NCI-H2107 treated with DMSO at 0.1 percent for 48 hours (cell line): ENCODE results near the gene HS3ST5.
"Not testable (repeated sequence)": the region's sequence is repeated elsewhere in the genome, so short reads cannot be mapped to it uniquely, and the experiment has no call there.

Experiments
- DNase-seq: peaks from one replicate; lab custom pipeline; 2025; ENCODE audit not compliant: unreplicated experiment; lab: John Stamatoyannopoulos, UW

Gene HS3ST5

DNA sequence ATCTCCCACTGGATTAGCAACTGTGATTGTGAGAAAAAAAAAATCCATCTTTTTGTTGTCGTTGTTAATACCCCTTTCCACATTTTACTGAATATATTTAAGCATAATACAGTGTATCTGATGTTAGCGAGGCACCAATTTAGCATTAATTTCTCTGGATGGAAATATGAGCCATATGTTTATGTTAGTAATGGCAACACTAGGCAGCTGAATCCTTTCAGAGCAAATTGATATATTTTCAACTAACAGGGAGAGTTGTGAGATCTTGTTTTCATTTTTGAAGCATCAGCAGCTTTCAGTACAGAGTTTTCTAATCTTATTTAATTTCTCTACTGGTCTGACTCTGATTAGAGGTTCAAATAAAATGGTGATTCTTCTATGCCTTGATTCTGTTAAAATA is 287.1 kb downstream of the HS3ST5 start:
- DNase-seq = no peak

GRCh38 chr6:114055349-114055748 is 287.5 kb downstream of the HS3ST5 start:
- DNase-seq = no peak

GRCh38 chr6:114053791-114054190 is 289.0 kb downstream of the HS3ST5 start:
- DNase-seq = no peak

DNA sequence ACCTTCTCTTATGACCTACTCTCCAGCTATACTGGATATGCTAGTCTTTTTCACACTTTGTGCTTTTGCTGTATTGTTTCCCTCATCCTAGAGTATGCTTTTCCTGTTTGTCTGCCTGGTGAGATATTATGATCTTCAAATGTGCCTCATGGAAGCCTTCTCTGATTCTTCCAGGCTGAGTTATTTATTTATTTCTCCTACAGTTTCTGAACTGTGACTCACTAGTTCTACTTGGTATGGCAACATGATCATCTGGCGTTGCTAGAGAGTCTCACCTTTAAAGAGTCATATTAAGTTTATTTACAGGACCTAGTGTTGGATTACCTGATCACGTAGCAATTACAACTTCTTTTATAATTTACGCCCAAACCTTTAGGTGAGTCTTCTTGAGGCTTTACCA is 290.7 kb downstream of the HS3ST5 start:
- no peak for DNase-seq

DNA sequence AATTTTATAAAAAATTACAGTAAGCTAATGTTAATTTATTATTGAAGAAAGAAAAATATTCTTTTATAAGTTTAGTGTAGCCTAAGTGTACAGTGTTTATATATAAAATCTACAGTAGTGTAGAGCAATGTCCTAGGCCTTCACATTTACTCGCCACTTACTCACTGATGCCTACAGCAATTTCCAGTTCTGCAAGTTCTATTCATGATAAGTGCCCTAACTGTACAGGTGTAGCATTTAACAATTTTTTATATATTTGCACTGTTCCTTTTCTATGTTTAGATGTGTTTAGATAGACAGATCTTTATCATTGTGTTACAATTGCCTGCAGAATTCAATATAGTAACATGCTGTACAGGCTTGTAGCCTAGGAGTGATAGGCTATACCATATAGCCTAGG is 291.8 kb downstream of the HS3ST5 start:
- DNase-seq = no peak

- DNase-seq = no peak
Measured at GRCh38 chr6:114049367-114049966, 293.4 kb downstream of the HS3ST5 start.

GRCh38 chr6:114044566-114044965 is 298.3 kb downstream of the HS3ST5 start:
- DNase-seq = not testable (repeated sequence)

DNA sequence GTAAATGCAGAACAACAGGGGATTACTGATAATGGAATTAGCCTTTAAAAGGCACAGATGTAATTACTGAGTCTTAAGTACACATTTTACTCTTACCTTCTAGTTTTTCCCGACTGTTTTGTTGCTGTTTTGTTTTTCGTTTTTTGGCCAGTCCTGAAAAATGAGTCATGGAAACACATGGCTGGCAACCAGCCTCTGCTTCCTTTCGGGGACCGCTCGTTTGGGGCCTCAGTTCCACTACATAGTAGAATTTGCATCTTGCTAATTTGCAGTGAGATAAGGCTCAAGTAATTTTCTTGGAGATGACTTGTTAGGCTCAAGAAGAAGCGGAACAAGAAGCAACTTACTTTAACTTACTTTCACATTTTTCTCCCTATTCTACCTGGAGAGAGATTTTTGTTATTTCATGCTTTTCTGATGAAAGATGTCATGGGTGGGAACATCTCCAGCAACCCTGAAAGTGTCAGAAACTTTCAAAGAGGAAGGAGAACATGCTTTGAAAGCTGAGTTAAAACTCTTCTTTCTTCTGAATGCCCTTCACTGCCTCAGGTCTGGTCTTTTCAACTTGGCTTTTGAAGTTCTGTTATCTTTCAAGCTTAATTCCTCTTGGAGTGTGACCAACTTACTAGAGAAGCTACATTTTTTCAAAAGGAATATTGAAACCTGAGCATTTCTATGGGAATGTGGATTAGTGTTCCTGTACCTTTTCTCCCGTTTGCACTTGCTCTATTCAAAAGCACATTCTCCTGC is 300.4 kb downstream of the HS3ST5 start:
- DNase-seq = no peak

- no peak for DNase-seq
Measured at GRCh38 chr6:114040871-114041270, 302.0 kb downstream of the HS3ST5 start.

DNA sequence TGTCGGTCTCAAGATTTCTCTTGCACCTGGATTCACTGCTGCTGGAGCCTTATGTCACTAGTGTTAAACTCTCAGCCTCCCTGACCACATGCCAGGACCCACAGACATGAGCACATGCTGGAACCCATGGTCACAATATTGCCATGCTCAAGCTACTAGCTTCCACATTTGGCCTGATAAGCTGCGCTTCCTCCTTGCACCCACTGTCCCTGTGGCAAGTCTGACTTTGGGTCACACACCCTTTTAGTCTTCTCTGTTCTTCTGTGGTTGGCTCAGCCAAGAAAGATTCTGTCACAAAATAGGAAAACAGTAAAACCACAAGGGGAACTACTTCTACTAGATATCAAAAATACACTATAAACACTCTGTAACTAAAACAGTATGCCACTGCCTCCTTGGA is 303.0 kb downstream of the HS3ST5 start:
- DNase-seq = no peak

GRCh38 chr6:114033606-114034005 is 309.2 kb downstream of the HS3ST5 start:
- DNase-seq = no peak

DNA sequence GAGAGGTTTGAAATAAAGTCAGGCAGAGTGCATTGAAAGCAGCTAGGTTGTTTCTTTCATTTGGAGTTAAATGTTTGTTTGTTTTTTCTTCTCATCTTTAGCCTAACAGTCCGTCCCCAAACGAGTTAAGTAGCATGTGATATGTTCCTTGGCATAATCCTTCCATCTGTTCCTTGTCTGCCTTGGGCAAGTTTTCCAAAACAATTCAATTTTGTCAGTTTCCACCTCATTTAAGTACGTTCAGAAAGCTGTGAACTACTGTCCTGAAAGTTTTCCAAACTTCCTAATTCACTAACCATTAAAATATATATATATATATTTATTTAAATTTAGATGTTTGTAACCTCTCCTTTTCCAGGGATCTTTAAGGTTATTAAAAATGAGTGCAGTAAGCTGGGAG is 310.1 kb downstream of the HS3ST5 start:
- DNase-seq = no peak

- no peak for DNase-seq
Measured at GRCh38 chr6:114030767-114031166, 312.1 kb downstream of the HS3ST5 start.

DNA sequence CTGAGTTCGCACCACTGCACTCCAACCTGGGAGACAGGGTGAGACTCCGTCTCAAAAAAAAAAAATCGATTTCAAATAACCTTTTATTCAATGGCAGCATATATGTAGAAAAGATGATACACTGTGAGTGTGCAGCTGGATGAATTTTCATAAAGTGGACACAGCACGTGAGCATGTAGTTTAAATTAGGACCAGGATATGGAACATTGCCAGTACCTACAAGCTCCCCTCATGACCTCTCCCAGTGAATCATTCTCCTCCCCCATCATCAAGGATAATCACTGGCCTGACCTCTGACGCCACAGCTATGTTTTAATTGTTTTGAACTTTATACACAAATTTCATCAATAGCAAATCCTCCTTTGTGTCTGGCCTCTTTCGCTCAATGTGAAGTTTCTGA is 318.1 kb downstream of the HS3ST5 start:
- no peak for DNase-seq

DNA sequence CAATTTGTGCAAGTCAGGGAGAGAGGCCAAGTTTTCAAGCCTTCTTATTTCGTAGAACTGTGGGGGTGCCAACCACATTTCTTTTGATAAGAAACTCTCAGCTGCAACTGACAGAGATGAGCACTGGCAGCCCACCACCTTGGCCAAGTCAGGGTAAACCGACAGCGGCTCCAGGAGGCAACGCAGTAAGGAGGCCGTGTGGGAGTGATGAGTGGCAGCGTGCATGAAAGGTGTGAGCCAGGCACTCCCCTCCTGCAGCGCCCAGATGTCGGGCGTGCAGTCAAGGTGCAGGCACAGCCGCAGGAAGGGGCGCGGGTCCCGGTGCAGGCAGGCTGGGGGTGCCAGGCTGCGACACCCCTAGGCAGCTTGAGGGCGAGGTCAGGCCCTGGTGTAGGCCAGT is 322.6 kb downstream of the HS3ST5 start:
- no peak for DNase-seq

DNA sequence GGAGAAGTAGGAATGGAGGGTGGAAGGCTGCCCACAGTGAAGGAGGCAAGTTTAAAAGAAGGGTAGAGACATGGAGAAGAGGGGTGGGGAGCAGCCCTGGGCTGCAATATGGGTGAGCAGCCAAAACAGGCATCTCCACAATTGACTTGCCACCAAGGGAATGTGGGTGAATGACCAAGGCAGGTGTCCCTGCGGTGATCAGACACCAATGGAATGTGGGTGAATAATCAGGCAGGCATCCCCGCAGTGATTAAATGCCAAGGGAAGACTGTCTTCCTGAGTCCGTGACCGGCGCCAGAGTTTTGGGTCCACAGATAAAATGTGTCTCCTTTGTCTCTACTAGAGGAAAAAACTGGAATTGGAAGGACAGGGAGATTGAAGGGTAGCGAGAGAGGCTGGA is 325.7 kb downstream of the HS3ST5 start:
- DNase-seq = not testable (repeated sequence)

- DNase-seq = not testable (repeated sequence)
Measured at GRCh38 chr6:114014106-114014505, 328.7 kb downstream of the HS3ST5 start.

DNA sequence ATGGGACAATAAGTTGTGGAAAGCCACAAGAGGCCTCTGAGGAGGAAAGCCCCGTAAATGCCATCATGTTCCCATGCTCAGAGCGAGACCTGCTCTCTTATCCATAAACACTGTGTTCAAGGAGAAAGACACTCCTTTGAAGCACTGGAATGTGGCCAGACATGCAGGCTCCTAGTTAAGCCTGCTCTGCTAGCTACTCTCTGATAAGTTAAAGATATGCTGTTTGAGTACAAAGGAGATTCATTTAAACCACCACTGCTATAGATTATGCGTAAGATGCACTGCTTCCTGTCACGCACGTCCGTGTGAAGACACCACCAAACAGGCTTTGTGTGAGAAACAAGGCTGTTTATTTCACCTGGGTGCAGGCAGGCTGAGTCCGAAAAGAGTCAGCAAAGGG is 331.3 kb downstream of the HS3ST5 start:
- DNase-seq = not testable (repeated sequence)

- no peak for DNase-seq
Measured at GRCh38 chr6:114010540-114010939, 332.3 kb downstream of the HS3ST5 start.

DNA sequence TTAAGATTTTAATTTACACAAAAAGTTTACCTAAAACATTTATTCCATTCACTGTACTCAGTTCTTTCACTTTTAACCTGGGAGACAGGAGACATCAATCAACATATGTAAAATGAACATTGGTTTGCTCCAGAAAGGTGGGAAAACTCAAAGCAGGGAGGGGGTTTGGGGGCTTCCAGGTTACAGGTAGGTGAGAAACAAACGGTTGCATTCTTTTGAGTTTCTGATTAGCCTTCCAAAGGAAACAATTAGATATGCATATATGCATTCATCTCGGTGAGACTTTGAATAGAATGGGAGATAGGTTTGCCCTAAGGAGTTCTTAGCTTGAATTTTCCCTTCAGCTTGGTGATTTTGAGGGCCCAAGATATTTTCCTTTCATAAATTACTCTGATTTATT is 333.6 kb downstream of the HS3ST5 start:
- DNase-seq = no peak

DNA sequence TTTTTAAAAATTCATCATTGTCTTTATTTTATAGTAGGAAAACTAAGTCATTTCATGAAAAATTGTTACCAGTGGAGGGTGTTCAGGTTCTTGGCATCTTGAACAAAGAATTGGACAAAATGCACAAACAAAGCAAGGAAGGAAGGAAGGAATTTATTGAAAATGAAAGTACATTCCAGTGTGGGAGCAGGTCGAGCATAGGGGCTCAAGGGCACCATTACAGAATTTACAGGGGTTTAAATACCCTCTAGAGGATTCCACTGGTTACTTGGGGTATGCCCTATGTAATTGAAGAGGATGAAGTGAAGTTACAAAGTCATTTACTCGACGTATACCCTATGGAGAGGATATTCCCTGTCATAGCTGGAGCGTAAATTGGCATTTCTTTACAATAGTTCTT is 334.5 kb downstream of the HS3ST5 start:
- no peak for DNase-seq

DNA sequence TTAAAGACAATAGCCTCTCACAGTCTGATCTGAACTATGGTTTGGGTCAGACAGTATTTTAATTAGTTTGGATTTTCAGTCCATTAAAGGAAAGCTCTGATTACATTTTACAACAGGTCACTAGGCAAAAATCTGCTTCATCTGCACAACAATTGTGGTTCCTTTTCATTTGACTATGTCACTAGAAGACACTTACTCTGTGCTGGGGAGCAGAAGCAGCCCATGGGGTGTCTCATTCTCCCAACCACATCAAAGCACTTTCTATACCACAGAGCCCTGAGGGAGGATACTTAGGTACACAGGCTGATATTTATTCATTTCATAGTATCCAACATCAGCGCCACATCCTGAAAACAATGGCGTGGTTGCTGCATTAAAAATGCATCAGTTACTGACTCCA is 335.3 kb downstream of the HS3ST5 start:
- DNase-seq = peak; percentile 46
